GM19372 (cell line): Measurements from ENCODE around the gene KYAT1.
A peak's percentile ranks its signal among the peaks of the same experiment; 100 is the strongest.

Experiments
- ATAC-seq: cut with Tn5 transposase; IDR thresholded peaks from one replicate; pipeline ENCODE4 v1.9.1; 2021; ENCODE audit warnings: mild to moderate bottlenecking, low read depth, moderate library complexity; ENCODE audit not compliant: unreplicated experiment

KYAT1 gene

GRCh38 chr9:128881884-128882676 lies at the start of gene KYAT1, which contains the start of gene LRRC8A:
Gene KYAT1 (minus strand): TSS chr9:128881950. CDS start chr9:128845405, 36,545 bp downstream.
Gene LRRC8A (plus strand): TSS chr9:128882133. CDS start chr9:128907165, 25,032 bp downstream.
- peak; percentile 87 for ATAC-seq

GRCh38 chr9:128929560-128929959 lies 47.8 kb upstream of the KYAT1 start:
- no peak for ATAC-seq

GRCh38 chr9:128928624-128929023 lies 46.9 kb upstream of the KYAT1 start:
- no peak for ATAC-seq

DNA sequence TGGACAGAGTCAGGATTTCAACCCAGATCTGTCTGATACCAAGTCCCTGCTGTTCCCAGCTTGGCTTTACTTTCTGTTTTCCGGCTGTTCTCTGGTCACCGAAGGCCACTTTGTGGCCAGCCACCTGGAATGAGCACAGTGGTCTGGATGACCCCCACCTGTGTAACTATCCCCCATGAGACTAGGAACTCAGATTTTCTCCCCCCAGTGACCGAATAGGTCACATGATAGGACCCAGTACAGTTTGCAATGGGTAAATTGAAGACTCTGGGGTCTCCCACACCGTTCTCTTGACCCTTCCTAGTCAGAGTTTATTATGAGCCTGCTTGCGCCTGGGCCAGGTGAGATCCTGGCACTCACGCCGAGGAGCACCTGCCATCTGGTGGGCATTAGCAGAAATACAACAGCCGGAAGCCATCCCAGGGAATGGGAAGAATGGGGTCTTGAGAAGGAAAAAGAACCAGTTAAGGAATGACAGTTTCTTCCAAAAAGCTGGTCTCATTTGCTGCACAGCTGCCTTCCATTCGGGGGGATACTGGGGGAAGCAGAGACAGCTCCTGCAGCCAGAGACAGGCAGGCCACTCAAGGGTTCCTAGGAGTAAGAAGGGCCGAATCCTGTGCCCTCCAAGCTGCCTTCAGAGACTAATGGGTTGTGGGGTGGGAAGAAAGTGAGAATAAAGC lies 46.1 kb upstream of the KYAT1 start:
- ATAC-seq, result no peak

- ATAC-seq, result no peak
Measured at GRCh38 chr9:128923493-128923883, 41.7 kb upstream of the KYAT1 start.

DNA sequence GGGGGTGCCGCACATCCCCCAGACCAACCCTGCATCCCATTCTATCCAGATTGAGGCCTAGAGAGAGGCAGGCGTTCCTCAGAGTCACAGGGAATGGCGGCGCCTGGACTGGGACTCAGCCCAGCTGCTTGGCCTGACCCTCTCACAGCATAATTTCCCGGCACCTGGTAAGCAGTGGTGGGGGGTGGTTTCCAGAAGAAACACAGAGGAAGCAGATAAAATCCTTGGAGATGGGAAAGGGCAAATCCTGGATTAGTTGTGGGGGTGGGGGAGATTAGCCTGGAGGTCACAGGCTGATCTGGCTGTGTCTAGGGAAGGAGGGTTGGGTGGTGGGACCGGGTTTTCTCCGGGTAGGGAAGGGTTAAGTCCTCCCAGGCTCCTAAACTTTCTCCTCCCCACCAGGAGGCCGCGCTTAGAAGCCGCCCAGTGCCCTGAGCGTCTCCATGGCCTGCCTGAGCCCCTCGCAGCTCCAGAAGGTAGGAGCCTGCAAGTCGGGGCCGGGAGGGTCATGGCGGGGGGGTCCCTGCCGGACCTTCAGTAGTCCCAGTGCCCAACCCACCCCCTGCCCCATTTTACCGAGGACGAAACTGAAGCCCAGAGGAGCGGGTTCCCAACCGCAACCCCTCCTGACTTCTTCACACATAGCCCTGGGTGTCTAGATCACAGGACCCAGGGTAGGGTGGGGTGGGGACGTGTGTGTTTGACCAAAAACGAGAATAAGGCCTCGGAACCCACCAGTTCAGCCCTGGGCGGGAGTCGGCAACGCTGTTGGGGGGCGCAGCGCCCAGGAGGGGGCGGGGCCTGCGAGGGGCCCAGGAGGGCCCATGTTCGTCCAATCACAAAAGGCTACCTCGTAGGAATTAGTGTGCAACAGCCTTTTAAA lies 40.4 kb upstream of the KYAT1 start:
- no peak for ATAC-seq

- ATAC-seq, result no peak
Measured at GRCh38 chr9:128920381-128921058, 38.8 kb upstream of the KYAT1 start, which contains the start of gene PHYHD1. Gene PHYHD1 (plus strand): TSS chr9:128920982. CDS start chr9:128922324, 1,342 bp downstream.

- ATAC-seq, result no peak
Measured at GRCh38 chr9:128919402-128920089, 37.8 kb upstream of the KYAT1 start.

DNA sequence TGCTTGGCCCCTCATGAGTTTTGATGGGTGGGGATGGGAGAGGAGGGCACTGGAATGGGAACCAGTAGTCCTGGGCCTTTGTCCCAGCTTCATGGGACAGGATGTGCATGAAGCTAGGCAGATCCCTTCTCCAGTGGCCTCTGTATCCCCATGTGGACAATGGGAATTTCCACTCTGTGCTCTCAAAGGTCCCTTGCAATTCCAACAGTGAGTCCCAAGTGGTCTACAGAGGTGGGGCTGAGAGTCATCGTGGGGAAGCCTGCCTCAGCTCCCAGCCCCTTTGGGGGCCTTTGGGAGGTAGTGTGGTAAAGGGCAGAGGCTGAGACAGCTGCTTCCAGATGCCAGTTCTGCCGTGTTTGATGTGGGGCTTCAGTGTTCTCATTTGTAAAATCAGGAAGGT lies 37.2 kb upstream of the KYAT1 start:
- ATAC-seq, result no peak

DNA sequence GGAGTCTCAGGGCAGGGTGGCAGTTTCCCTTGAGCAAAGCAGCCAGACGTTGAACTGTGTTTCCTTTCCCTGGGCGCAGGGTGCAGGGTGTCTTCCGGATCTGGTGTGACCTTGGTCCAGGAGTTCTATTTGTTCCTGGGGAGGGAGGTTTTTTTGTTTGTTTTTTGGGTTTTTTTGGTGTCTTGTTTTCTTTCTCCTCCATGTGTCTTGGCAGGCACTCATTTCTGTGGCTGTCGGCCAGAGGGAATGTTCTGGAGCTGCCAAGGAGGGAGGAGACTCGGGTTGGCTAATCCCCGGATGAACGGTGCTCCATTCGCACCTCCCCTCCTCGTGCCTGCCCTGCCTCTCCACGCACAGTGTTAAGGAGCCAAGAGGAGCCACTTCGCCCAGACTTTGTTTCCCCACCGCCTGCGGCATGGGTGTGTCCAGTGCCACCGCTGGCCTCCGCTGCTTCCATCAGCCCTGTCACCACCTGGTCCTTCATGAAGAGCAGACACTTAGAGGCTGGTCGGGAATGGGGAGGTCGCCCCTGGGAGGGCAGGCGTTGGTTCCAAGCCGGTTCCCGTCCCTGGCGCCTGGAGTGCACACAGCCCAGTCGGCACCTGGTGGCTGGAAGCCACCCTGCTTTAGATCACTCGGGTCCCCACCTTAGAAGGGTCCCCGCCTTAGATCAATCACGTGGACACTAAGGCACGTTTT lies 35.5 kb upstream of the KYAT1 start:
- ATAC-seq, result no peak

GRCh38 chr9:128916745-128917144 lies 35.0 kb upstream of the KYAT1 start:
- no peak for ATAC-seq

GRCh38 chr9:128916204-128916603 lies 34.5 kb upstream of the KYAT1 start:
- ATAC-seq, result no peak

GRCh38 chr9:128913995-128914772 lies 32.4 kb upstream of the KYAT1 start:
- no peak for ATAC-seq

DNA sequence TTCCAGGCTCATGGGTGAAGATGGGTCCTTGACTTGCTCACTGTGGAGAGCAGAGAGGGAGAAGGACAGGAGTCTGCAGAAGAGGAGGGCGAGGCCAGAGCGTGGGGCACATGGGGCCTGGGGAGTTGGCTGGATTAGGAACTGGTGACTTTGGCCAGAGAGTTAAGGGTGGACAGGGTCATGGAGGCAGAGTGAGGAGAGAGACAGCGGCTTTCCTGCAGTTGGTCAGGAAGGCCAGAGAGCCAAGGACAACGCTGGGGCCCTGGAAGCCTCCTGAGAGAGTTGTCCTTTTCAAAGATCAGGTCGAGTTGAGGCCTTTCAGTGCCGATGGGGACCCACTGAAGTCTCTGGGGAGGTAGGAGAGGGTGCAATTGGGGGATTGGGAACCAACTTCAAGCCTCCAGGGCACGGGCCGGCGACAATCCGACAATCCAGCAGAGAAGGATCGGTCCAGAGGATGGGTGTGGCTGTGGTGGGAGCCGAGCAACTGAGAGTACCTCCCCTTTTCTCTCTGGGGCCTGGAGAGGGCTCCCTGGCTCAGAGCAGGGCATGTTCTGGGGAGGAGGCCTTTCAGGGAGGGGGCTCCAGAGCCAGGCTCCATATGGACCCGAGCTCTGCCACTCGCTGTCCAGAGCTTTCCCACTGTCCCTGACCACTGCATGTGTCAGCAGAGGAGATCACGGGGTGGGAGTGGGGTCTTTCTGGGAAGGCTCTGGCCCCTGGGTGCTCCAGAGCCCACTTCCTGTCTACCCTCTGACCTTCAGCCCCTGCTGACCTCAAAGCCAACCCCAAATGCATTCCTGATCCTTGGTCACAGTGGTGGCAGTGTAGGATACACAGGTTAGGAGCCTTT lies 31.5 kb upstream of the KYAT1 start:
- no peak for ATAC-seq

DNA sequence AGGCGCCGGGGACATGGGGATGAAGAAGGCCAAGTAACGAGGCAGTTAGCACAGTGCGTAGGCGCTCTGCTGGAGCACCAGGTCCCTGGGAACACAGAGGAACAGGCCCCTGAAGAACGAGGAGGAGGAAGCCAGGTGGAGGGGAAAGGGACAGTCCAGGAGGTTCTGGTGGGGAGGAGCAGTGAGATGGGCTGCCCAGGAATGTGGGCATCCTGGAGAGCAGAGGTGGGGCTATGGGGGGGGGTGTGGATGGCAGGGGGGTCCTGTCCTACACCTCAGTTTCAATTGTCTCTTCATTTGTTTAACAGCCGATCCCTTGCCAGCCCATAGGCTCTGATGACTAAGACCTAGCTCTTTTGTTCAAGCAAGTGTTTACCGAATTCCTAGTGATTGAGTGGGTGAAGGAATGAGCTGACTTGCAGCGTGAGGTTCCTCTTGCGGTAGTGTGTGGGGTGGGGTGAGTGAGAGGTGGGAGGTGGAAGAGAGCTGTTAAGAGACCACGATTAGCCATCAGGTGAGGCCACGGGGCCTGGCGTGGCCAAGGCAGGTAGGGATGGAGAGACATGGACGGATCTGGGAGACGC lies 30.6 kb upstream of the KYAT1 start:
- ATAC-seq, result no peak

GRCh38 chr9:128911529-128912035 lies 29.8 kb upstream of the KYAT1 start:
- ATAC-seq, result no peak

GRCh38 chr9:128910906-128911305 lies 29.2 kb upstream of the KYAT1 start:
- no peak for ATAC-seq
